Measurements from ENCODE around the gene EDEM2. TPM values are rescaled to one million over a fixed set of nuclear protein-coding genes. Genes with fewer than 3 reads are reported as not detected.

EDEM2 gene
- total RNA-seq, 1 donor = 37.6 TPM

GRCh38 chr20:35111141-35111888, 35.8 kb downstream of the EDEM2 start:
- no peak for DNase-seq (ENCODE audit: low read depth)
- TF ChIP-seq CTCF (IDR thresholded peaks at IDR 0.05; ENCODE audit: insufficient read depth, low read depth, low read length) = no peak
- no peak overlapping the region for H3K4me3 ChIP-seq (ENCODE audit: low read depth, low read length)

- H3K4me3 ChIP-seq (ENCODE audit: low read depth, low read length) = no peak overlapping the region
- no peak for DNase-seq (ENCODE audit: low read depth)
- TF ChIP-seq CTCF (IDR thresholded peaks at IDR 0.05; ENCODE audit: insufficient read depth, low read depth, low read length) = no peak
Measured at GRCh38 chr20:35108921-35109320, 38.2 kb downstream of the EDEM2 start.

- no peak overlapping the region for H3K4me3 ChIP-seq (ENCODE audit: low read depth, low read length)
- DNase-seq (ENCODE audit: low read depth) = no peak
- TF ChIP-seq CTCF (IDR thresholded peaks at IDR 0.05; ENCODE audit: insufficient read depth, low read depth, low read length) = no peak
Measured at GRCh38 chr20:35106827-35107380, 40.2 kb downstream of the EDEM2 start.

- no peak overlapping the region for H3K4me3 ChIP-seq (ENCODE audit: low read depth, low read length)
- DNase-seq (ENCODE audit: low read depth) = no peak
- TF ChIP-seq CTCF (IDR thresholded peaks at IDR 0.05; ENCODE audit: insufficient read depth, low read depth, low read length) = no peak
Measured at GRCh38 chr20:35104685-35105295, 42.3 kb downstream of the EDEM2 start.

GRCh38 chr20:35101620-35102019, 45.5 kb downstream of the EDEM2 start:
- DNase-seq (ENCODE audit: low read depth) = no peak
- no peak overlapping the region for H3K4me3 ChIP-seq (ENCODE audit: low read depth, low read length)
- no peak for TF ChIP-seq CTCF (IDR thresholded peaks at IDR 0.05; ENCODE audit: insufficient read depth, low read depth, low read length)

- no peak for TF ChIP-seq CTCF (IDR thresholded peaks at IDR 0.05; ENCODE audit: insufficient read depth, low read depth, low read length)
- peak; percentile 82 for DNase-seq (ENCODE audit: low read depth)
- H3K4me3 ChIP-seq (ENCODE audit: low read depth, low read length) = peak overlapping the region; percentile 86
Measured at GRCh38 chr20:35093267-35093884, 53.8 kb downstream of the EDEM2 start.

Data from fibroblast of villous mesenchyme (primary cell).